ENCODE data around the gene PARP8.
"Not testable (repeated sequence)": the region's sequence is repeated elsewhere in the genome, so short reads cannot be mapped to it uniquely, and the experiment has no call there.

Gene PARP8, protein sequence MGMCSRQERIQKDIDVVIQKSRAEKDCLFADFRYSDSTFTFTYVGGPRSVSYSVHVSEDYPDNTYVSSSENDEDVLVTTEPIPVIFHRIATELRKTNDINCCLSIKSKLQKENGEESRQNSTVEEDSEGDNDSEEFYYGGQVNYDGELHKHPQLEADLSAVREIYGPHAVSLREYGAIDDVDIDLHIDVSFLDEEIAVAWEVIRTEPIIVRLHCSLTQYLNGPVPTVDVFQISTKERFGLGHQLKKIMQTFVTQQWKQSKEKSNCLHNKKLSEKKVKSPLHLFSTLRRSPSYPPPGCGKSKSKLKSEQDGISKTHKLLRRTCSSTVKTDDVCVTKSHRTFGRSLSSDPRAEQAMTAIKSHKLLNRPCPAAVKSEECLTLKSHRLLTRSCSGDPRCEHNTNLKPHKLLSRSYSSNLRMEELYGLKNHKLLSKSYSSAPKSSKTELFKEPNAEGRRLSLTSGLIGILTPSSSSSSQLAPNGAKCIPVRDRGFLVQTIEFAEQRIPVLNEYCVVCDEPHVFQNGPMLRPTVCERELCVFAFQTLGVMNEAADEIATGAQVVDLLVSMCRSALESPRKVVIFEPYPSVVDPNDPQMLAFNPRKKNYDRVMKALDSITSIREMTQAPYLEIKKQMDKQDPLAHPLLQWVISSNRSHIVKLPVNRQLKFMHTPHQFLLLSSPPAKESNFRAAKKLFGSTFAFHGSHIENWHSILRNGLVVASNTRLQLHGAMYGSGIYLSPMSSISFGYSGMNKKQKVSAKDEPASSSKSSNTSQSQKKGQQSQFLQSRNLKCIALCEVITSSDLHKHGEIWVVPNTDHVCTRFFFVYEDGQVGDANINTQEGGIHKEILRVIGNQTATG

DNA sequence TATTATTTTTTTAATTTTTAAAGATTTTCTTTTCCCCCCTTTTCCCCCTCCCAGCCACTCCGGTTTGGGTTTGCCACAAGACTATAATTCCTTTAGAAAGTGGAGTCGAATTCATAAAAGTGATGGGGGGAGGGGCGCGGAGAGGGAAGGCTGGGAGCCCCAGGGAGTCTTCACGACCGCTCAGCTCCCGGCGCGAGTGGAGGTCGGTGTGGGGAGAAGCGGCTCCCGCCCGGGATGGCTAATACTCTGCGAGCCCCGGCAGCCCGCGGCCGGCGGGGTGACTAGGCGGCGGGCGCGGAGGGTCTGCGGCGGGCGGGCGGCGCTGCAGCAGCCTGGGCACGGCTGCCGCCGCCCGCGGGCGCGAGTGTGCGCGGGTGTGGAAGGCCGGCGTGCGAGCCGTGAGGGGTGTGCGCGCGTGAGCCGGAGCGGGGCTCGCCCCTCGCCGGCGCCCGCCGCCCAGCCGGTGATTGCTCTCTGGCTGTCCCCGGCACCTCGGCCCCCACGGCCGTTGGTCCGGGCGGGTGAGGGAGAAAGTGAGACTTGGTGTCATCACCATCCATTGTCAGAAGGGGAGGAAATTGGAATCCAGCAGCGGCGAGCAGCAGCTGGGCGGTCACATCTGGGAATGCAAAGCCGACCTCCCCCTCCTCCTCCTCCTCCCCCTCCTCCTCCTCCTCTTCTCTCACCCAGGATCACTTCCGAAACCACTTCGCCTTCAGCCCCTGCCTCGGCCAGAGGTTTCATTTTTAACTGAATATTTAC is at the start of gene PARP8:
Gene PARP8, plus strand, starts transcription at position 377 of the 762 bp plus-strand sequence. CDS start 459 bp downstream, outside the sequence.
- peak; percentile 58 for DNase-seq (ENCODE audit: low spot score)

- DNase-seq (ENCODE audit: low spot score) = peak; percentile 8
Measured at GRCh38 chr5:50623666-50624065, 42.8 kb upstream of the PARP8 start.

GRCh38 chr5:50634866-50635265 is 31.6 kb upstream of the PARP8 start:
- not testable (repeated sequence) for DNase-seq (ENCODE audit: low spot score)

DNA sequence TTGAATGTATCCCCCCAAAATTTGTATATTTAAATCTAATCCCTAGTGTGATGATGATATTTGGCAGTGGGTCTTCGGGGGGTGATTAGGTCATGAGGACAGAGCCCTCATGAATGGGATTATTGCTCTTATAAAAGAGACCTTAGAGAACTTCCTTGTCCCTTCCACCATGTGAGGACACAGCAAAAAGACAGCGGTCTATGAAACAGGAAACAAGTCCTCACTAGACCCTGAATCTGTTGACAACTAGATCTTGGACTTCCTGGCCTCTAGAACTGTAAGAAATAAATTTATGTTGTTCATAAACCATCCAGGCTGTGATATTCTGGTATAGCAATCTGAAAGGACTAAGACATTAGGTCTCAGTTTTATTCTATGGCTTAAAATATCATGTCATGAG is 28.9 kb upstream of the PARP8 start:
- not testable (repeated sequence) for DNase-seq (ENCODE audit: low spot score)

- DNase-seq (ENCODE audit: low spot score) = no peak
Measured at GRCh38 chr5:50646591-50646990, 19.8 kb upstream of the PARP8 start.

GRCh38 chr5:50647726-50648125 is 18.7 kb upstream of the PARP8 start:
- no peak for DNase-seq (ENCODE audit: low spot score)

GRCh38 chr5:50653946-50654345 is 12.5 kb upstream of the PARP8 start:
- no peak for DNase-seq (ENCODE audit: low spot score)

DNA sequence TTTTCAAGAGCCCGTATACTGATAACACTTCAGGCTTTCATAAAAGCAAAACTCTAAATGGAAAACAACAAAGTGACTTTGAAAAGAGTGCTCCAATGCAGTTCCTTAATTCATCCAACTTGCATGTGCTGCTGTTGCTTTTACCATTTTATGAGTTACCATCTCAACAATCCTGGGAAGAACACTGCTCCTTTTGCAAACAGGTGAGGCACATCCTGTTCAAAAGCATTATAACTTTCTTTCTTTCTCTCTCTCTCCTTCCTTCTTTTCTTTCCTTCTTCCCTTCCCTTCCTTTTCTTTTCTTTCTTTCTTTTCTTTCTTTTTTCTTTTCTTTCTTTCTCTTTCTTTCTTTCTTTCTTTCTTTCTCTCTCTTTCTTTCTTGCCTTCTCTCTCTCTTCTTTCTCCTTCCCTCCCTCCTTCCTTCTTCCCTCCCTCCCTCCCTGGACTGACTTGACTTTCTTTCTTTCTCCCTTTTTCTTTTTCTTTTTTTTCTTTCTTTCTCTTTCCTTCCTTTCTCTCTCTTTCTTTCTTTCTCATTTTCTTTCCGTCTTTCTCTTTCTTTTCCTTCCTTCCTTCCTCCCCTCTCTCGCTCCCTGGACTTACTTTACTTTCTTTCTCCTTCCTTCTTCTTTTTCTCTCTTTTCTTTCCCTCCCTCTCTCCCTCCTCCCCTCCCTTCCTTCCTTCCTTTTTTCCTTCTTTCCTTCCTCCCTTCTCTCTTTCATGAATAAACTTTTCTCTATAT is 11.2 kb upstream of the PARP8 start:
- DNase-seq (ENCODE audit: low spot score) = no peak

DNA sequence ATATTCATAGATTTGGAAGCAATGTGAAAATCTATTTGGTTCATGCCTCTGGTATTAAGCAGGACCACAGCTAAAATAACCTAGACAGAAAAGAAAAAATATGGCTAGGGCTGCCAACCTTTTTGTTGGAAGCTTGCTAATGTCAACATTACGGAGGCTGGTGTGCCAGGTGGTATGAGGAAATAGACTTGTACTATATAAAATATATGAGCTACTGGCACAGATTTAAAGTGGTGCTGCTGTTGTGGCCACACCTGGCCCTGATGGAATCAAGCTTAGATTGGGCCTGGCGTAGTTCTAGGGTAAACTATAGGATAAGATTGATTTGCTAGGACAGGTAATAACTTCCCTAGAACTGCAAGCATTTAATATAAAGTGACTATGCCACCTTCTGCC is 10.6 kb upstream of the PARP8 start:
- DNase-seq (ENCODE audit: low spot score) = no peak

GRCh38 chr5:50657044-50657443 is 9.4 kb upstream of the PARP8 start:
- no peak for DNase-seq (ENCODE audit: low spot score)

DNA sequence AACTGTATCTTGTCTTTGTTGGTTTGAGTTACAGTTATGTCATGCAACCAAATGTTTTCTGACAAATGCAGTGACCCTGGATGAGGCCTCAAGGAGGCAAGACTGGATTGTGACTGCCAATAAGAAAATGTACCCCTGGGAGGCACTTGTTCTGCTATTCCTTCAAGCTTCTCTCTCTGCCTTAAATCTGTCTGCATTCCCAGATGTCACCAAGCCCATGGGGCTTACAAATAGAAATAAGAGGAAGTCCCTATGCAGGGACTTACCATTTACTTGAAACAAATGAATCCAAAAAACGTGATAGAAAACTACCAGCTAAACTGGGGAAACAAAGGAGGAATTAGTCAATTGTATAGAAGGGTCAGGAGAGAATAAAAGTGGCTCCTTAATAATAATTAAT is 8.2 kb upstream of the PARP8 start:
- DNase-seq (ENCODE audit: low spot score) = no peak

DNA sequence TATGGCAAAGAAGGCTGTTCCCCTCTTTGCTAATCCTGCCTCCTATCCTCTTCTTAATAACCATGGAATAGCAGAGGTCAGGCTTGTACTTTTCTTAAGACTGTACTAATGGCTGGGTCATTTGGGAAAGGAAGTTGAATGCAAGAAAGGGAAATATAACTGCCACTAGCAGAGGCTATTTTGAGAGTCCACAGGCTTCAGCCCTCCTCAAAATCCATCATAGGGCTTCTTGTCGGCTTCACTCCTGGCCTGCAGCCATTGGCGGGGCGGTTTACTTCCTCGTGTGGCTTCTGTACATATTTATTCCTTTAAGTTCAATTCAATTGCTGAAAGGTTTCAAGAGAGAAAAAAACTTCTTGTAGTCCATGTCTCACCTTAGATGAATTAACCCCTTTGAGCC is 2.8 kb upstream of the PARP8 start:
- DNase-seq (ENCODE audit: low spot score) = no peak

GRCh38 chr5:50665091-50665490 is 1.3 kb upstream of the PARP8 start:
- no peak for DNase-seq (ENCODE audit: low spot score)

GRCh38 chr5:50665761-50666202 is 655 bp upstream of the PARP8 start:
- DNase-seq (ENCODE audit: low spot score) = not testable (repeated sequence)

GRCh38 chr5:50667023-50667652 is 701 bp downstream of the PARP8 start:
- peak; percentile 55 for DNase-seq (ENCODE audit: low spot score)

DNA sequence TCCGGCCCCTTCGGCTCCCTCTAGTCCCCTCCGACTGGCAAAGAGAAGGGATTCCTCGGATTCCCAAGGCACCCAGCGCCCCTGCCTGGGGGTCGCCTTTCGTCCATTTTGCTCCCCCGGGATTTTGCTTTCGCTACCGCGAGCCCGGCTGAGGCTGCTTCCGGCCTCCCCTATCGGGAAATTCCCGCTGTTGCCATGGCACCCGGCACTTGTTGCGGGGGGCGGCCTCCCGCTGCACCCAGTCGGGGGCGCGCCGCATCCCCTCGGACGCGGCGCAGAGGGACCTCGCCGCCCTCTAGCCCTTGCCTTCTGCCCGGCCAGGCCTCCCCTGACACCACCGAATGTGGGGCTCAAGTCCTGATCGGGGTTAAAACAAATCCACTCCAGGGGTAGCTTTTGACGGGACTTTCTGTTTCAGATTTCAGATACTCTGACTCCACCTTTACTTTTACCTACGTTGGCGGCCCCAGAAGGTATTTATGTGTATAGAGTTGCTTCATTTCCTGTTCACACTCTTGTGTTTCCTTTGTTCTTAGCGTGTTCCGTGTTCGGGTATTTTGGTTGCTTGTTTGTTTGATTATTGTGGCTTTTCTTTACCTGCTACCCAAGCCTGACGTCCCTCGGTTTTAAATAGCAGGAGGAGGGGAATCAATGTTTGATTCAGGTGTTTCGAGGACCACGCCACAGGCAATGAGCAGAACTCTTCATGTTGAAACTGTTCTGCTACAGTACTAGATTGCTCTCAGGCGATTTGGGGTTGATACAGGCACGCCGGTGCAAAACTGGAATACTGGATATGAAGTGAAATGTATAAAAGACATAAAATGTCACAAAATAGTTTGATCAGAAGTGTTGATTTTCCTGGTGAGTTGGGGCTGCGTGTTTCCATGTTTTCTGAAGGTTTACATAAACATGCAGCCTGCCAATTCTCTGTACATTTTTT is 1.5 kb downstream of the PARP8 start:
- peak; percentile 63 for DNase-seq (ENCODE audit: low spot score)

- not testable (repeated sequence) for DNase-seq (ENCODE audit: low spot score)
Measured at GRCh38 chr5:50668636-50669035, 2.2 kb downstream of the PARP8 start.

DNA sequence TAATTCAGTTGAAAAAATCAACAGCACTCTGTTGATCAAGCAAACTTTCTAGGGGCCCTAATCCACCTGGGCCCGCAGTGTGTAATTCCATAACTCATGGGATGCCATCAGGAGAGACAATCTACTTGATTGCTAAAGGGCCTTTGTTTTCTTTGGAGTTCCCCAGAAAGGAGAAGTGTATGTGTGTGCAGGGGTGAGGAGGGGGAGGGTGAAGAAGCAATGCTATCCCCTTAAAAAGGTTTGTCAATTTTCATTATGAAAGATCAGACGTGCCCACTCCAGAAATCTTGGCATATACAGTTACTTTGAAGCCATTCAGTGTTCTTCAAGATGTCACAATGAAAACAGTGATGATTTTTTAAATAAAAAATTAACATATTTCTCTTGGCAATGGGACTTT is 6.2 kb downstream of the PARP8 start:
- DNase-seq (ENCODE audit: low spot score) = no peak

DNA sequence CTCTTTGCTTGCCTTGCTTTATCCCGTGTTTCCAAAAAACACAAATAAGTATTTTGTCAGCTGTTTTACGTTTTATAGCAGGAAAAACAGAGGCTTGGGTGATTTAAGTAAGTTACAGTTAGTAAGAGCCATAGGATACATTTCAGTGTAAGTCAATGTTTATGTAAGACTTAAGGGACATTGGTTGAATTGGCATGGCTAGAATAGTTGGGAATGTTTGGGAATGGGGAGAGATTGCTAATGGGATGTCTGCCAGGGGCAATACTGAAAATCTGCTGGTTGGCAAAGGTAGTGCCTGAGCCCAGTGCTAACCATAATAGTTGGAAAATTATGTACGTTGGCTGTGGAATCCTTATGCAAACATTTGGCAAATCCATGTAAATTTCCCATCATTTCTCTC is 7.0 kb downstream of the PARP8 start:
- not testable (repeated sequence) for DNase-seq (ENCODE audit: low spot score)

- no peak for DNase-seq (ENCODE audit: low spot score)
Measured at GRCh38 chr5:50675385-50675784, 8.9 kb downstream of the PARP8 start.
